22Rv1 (cell line): ENCODE results near the gene KRT3.

Experiments used
- ZFX ChIP-seq: fragments of 450-650 bp; IDR thresholded peaks from 2 replicates; pipeline ENCODE4 v1.6.1; 2017; ENCODE audit warnings: antibody characterized with exemption, borderline replicate concordance
- TF ChIP-seq, protein P1 (sequence below): fragments of 450-650 bp; IDR thresholded peaks from 2 replicates; pipeline ENCODE4 v1.5.1; 2017; ENCODE audit warnings: mild to moderate bottlenecking

DNA sequence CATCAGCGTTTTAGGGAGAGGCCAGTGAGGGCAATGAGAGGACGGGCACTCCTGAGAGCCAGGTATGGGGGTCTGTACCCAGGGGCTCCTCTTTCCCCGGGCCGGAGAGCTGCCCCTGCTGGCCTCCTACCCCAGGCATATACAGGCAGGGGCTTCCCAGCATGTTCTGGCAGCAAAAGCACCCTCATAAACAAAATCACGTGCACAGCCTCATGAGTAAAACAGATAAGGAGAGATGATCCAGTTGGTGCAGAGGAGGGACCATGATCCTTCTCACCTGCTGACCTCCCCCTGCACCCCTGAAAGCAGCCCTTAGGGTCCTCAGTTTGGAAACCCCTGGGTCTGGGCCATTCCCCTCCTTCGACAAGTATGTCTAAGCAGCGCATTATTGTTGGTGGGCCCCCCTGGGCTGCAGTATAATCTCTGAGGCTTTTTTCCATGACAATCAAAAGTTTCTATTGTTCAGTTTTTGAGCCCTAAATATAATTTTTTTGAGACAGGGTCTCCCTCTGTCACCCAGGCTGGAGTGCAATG lies 23.0 kb upstream of the KRT3 start:
- TF ChIP-seq, protein P1, sequence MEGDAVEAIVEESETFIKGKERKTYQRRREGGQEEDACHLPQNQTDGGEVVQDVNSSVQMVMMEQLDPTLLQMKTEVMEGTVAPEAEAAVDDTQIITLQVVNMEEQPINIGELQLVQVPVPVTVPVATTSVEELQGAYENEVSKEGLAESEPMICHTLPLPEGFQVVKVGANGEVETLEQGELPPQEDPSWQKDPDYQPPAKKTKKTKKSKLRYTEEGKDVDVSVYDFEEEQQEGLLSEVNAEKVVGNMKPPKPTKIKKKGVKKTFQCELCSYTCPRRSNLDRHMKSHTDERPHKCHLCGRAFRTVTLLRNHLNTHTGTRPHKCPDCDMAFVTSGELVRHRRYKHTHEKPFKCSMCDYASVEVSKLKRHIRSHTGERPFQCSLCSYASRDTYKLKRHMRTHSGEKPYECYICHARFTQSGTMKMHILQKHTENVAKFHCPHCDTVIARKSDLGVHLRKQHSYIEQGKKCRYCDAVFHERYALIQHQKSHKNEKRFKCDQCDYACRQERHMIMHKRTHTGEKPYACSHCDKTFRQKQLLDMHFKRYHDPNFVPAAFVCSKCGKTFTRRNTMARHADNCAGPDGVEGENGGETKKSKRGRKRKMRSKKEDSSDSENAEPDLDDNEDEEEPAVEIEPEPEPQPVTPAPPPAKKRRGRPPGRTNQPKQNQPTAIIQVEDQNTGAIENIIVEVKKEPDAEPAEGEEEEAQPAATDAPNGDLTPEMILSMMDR = no peak
- no peak for TF ChIP-seq ZFX
